ENCODE results near the gene C1orf185.

- TF ChIP-seq POLR2A (IDR thresholded peaks at IDR 0.05) (no peak), CTCF (IDR thresholded peaks at IDR 0.05) (no peak)
Measured at GRCh38 chr1:51101976-51102375, at the start of gene C1orf185.

All from tibial nerve (tissue), 3 donors.